EH (cell line): ENCODE measurements around the gene LRRC1.
A peak's percentile ranks its signal among the peaks of the same experiment; 100 is the strongest.

Experiments
- DNase-seq: peaks from one replicate; pipeline ENCODE4 v3.0.0-alpha.2; 2015; ENCODE audit warnings: low read depth

Gene LRRC1

DNA sequence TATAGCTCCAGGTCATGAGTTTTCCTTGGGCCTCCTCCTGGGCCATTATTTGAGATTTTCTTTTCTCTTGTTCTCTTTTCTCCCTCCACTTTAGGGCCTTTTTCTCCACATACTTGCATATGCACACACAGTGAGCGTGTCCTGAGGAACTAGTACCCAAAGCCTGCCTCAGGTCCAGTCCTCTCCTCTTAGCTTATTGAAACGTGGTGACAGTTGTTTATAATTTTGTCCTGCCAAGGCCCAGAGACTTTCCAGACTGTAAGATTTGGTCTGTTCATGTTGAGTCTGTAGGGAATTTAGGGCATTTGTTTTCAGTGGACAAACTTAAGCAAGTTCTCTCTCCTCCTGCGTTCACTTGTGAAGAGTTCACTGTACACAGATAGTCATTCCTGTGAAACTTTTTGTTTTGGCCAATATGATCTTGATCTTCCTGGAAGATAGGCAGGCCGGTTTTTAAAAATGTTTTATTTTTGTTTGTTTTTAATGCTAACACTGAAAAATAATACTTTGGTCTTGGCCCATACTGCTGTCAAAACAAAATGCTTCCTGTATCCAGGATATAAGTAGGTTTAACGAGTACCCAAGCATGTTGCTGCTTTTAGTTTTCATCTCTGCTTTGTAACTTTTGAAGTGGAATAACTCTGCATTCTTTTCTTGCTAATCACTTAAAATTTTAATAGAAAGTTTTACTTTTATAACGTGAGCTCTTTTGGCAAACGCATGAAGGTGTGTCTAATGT is 20.7 kb downstream of the LRRC1 start:
- DNase-seq = peak; percentile 45

- DNase-seq = no peak
Observed at GRCh38 chr6:53818858-53819609, 24.2 kb downstream of the LRRC1 start.

- no peak for DNase-seq
Observed at GRCh38 chr6:53822401-53823125, 27.8 kb downstream of the LRRC1 start.

GRCh38 chr6:53824714-53825113 is 29.9 kb downstream of the LRRC1 start:
- DNase-seq = no peak

DNA sequence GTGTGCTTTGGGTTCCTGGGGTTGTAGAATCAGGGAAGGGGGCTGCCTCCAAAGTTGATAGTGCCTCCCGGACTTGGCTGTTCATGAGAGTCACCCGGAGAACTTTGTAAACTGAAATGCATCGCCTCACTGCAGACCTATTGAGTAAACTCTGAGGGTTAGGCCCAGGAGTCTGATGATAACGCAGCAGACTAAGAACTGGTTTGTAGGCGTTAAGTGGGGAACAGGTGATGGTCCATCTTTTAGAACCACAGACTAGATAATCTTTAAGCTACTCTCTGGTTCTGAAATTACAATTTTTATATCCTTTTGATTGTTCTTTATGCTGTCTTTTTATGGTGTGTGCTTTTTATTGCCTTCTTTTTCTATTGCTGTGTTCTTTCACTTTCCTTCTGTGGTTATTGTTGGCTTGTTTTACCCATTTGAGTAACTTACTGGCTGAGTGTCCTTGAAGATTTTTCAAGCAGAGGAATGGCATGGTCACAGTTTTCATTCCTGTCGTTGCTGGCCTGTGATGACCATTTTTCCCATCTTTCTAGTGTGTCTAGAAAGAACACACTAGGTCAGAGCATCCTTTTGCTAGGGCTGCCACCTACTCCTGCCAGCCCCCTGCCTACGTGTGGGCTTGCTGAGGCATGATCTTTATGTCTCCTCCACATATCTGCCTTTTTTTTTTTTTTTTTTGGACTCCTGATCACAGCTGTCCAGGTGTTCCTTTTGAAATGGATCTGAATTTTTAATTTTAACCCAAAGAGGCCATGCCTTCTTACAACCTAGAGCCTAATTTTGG is 30.9 kb downstream of the LRRC1 start:
- peak; percentile 27 for DNase-seq

GRCh38 chr6:53827531-53827930 is 32.7 kb downstream of the LRRC1 start:
- no peak for DNase-seq

DNA sequence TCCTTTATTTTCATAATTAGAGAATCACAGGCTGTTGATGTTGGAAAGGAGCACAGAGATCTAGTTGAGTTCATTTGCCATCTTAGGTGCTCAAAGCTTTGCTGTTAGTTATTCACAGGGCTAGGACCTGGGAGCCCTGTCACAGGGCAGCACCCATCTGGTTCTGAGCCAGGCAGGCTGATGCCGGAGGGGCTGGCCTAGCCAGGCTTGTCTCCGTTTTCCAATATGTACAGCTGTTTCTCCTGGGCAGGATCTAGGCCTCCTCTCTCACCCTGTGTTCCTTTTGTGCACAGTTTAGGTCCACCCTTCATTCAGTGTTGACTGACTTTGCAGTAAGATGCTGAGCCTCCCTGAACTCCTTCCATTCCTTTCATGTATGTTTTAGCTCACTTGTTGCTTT is 33.4 kb downstream of the LRRC1 start:
- DNase-seq = no peak

DNA sequence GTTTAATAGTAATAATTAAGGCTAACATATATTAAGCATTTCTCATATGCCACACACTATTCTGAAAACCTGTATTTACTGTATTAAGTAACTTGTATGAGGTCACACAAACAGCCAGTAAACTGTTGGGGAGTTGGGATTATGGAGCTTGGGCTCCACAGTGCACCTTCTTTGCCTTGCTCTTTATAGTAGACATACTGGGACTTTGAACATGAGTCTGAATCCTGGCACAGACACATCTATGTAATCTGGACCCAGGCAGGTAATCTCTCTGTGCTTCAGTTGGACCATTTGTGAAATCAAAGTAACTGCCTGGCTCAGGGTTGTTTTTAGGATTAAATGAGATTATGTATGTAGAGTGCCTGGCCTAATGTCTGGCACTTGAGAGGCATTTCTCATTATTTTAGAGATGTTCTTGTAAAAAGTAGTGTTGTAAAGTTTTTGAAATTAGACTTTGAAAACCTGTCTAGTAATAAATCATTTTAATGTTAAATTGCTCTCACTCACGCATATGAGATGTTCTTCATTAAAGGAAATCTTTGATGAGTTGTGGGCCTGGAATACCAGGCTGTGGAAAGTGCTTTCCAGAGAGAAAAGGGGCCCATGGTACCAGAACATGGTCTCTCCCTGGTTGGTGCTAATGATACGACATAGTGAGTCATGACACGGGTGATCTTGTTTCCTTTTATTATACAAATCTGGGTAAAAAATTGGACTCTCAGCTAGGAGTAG is 34.3 kb downstream of the LRRC1 start:
- DNase-seq = no peak

- no peak for DNase-seq
Observed at GRCh38 chr6:53829698-53830221, 35.0 kb downstream of the LRRC1 start.

GRCh38 chr6:53830366-53830765 is 35.6 kb downstream of the LRRC1 start:
- DNase-seq = no peak

GRCh38 chr6:53831081-53831869 is 36.5 kb downstream of the LRRC1 start:
- DNase-seq = no peak

GRCh38 chr6:53831936-53832660 is 37.3 kb downstream of the LRRC1 start:
- peak; percentile 31 for DNase-seq

DNA sequence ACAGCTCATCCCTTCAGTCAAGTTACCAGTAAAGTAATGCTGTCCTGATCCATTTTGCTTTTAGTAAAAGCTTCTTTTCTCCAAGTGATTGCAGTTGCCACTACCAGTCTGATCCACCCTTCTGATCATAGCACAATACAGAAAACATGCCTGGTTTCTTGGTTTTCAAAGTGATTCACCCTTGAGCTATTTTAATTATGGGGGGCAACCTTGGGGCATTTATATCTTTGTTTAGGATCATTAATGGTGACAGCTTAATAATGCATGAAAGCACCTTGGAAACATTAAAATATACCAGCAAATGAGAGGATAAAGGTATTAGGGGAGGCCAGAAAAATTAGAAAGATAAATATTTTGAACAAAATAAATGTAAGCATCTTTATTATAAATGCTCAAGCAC is 38.4 kb downstream of the LRRC1 start:
- peak; percentile 22 for DNase-seq

DNA sequence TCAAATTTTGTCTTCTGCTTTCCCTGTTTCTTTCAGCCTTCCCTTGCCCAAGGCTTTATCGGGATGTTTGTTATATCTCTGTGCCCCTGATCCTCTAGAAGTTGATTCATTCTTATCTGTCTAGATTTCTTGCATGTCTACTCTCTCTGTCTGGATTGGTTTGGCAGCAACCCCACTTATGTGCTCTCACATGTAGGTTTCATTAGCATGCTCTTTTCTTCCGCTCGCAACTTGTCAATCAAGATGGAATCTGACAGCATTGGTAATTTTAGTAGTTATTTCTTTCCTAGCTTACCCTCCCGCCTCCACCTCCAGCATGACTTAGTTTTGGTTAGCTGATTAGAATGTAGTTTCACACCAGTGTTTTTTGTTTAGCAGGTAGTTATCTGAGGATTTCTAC is 39.3 kb downstream of the LRRC1 start:
- no peak for DNase-seq

DNA sequence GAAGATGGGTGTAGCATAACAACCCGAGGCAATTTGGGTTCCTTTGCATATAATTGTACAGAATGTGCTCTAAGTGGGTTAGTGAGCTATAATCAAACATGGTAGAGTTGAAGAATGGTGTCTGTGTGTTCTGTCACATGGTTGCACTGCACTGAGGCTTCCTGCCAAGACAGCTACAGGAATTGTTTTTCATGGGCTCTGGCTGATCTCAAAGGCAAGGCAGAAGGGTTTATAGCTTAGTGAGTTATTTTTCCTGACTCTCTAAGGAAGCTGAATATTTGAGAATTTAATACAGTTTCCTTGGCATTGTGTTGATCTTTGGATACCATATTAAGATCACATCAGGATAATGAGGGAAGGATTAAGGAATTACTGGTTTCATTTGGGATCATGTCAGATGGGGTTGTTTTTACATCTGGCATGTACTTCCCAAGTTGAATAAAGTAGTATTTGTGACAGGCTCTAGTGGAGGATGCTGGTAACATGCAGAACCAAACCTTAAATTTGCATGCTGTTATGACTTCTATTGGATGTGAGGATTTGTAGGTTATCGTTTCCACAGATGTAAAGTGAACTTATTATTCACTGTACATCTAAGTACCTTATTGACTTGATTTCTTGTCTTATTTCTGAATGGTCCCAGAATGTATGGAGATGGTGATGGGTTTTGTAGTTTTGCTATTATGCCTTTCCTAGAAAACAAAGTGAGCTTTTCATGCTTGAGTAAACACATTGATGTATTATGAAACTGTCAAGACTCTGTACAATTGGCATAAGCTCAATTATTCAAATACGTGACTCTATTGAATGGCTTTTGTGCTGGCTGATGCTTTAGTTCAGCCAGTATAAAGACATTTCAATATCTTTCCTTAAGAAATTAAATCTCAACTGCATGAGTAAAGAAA is 43.3 kb downstream of the LRRC1 start:
- DNase-seq = peak; percentile 40

DNA sequence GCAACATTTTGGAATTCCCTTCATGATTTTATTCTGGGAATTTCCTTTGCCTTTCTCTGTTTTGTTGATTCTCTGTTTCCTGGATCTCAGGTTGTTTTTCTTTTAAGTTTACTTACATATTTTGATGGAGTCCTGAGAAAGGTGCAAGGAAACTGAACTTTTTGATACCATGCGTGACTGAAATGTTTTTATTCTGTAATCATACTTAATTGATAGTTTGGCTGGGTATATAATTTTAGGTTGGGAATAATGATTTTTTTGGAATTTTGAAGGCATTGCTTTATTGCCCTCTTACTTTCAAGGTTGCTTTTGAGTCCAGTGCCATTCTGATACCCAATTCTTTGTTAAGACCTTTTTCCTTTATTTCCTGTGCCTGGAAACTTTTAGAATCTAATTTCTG is 45.2 kb downstream of the LRRC1 start:
- no peak for DNase-seq

DNA sequence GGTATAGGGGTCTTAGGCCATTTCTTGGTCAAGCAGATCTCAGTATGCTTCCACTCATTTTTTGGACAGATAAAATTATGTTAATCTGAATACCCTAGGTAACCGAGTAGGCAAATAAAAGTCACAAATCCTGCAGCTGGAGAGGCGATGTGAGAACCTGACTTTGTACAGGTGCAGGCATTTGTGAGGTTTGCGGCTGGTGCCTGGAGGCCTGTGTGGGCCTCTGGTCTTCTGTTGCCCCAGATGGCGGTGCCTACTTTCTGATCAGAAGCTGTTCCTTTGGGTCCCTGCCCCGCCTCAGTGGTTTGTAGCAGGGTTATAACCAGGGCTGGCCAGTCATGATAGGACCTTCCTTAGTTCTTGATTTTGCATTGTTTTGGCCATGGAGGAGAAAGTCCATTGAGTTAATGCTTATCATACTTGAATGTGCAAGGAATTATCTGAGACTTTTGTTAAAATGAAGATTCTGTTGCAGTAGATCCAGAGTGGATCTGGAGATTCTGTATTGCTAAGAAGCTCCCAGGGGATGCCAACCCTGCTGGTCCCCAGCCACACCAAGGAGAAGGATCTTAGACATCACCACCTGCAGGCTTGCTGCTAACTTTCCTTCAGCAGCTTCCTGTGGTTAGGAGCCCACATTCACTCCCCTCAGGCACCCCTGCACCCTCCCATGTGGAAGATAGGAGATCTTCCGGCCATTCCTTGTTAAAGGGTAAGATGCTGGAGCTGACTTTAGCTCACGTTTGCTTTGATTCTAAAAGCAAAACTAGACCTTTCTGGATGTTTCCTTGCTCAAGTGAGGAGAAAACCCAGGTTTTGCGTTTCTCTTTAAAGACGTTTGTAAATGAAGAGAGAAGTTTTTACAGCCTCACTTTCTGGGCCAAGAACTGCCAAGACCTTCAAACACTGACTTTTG is 50.7 kb downstream of the LRRC1 start:
- no peak for DNase-seq

- DNase-seq = no peak
Observed at GRCh38 chr6:53846250-53846649, 51.4 kb downstream of the LRRC1 start.
